AG04450 (cell line): ENCODE results near the gene GPRIN3. TPM values are rescaled to one million over a fixed set of nuclear protein-coding genes. Genes with fewer than 3 reads are reported as not detected.

ENCODE experiments used
- CTCF ChIA-PET: fragments of 300-600, 350-600 bp; formaldehyde crosslinking; extraction: SDS; loops from one replicate; lab custom pipeline; 2022; ENCODE audit warnings: antibody characterized with exemption, inconsistent platforms; lab: Charles Lee
- POLR2A ChIA-PET: fragments of 350-600 bp; formaldehyde crosslinking; extraction: SDS; loops from one replicate; lab custom pipeline; 2021; ENCODE audit warnings: antibody characterized with exemption, inconsistent platforms; lab: Yijun Ruan, JAX
- DNase-seq: peaks from one replicate; pipeline ENCODE4 v3.0.0-alpha.2; 2011; ENCODE audit warnings: low read depth, low spot score
- H3K27ac ChIP-seq: one replicate; pipeline ENCODE4 v1.5.1; 2012; ENCODE audit warnings: low read depth, low read length, control low read depth
- H3K27me3 ChIP-seq: one replicate; pipeline ENCODE4 v1.6.0; 2012; ENCODE audit warnings: low read length; ENCODE audit not compliant: control insufficient read depth, insufficient read depth
- H3K4me3 ChIP-seq: 2 replicates; pipeline ENCODE4 v1.5.1; 2011; ENCODE audit warnings: mild to moderate bottlenecking, low read depth, low read length, control low read depth
- H3K9me3 ChIP-seq: 2 replicates; pipeline ENCODE4 v1.5.1; 2012; ENCODE audit warnings: low read length; ENCODE audit not compliant: control insufficient read depth, insufficient read depth
- polyA plus RNA-seq: library from polyadenylated mRNA; depleted of rRNA; stranded (reverse); fragments of >200 nt; gene quantifications from 2 replicates; pipeline ENCODE4 v1.2.3, GENCODE V29; 2011
- TF ChIP-seq, protein P1 (sequence below): IDR thresholded peaks from 2 replicates; pipeline ENCODE4 v1.5.1; 2011; ENCODE audit warnings: low read depth, low read length, control low read depth, inconsistent platforms

The GPRIN3 gene
- polyA plus RNA-seq, 1 experiment, result 0.01 TPM

DNA sequence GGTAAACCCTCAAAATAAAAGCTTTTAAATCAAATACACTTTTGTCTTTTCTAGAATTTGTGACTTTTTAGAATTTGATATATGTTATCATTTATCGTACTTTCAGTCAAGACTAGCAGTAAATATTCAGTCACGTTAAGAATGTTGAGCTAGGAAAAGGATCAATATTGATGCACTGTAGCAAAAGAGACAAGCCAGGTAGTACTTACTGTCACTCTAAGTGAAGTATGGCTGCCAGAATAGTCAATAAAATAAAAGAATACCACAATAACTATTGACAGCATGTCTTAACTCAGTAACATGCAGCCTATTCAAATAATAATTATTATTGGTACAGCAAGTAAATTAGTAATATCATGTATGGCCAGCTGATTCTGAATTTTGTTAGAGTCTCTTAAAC is 43.6 kb upstream of the GPRIN3 start:
- no peak overlapping the region for H3K4me3 ChIP-seq
- H3K9me3 ChIP-seq, result no peaks in the 10 kb centered on the region
- TF ChIP-seq, protein P1, sequence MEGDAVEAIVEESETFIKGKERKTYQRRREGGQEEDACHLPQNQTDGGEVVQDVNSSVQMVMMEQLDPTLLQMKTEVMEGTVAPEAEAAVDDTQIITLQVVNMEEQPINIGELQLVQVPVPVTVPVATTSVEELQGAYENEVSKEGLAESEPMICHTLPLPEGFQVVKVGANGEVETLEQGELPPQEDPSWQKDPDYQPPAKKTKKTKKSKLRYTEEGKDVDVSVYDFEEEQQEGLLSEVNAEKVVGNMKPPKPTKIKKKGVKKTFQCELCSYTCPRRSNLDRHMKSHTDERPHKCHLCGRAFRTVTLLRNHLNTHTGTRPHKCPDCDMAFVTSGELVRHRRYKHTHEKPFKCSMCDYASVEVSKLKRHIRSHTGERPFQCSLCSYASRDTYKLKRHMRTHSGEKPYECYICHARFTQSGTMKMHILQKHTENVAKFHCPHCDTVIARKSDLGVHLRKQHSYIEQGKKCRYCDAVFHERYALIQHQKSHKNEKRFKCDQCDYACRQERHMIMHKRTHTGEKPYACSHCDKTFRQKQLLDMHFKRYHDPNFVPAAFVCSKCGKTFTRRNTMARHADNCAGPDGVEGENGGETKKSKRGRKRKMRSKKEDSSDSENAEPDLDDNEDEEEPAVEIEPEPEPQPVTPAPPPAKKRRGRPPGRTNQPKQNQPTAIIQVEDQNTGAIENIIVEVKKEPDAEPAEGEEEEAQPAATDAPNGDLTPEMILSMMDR, result no peak
- ChIA-PET CTCF (no interaction called here), POLR2A (no interaction called here)
- no peak overlapping the region for H3K27ac ChIP-seq
- no peaks in the 10 kb centered on the region for H3K27me3 ChIP-seq
- no peak for DNase-seq

DNA sequence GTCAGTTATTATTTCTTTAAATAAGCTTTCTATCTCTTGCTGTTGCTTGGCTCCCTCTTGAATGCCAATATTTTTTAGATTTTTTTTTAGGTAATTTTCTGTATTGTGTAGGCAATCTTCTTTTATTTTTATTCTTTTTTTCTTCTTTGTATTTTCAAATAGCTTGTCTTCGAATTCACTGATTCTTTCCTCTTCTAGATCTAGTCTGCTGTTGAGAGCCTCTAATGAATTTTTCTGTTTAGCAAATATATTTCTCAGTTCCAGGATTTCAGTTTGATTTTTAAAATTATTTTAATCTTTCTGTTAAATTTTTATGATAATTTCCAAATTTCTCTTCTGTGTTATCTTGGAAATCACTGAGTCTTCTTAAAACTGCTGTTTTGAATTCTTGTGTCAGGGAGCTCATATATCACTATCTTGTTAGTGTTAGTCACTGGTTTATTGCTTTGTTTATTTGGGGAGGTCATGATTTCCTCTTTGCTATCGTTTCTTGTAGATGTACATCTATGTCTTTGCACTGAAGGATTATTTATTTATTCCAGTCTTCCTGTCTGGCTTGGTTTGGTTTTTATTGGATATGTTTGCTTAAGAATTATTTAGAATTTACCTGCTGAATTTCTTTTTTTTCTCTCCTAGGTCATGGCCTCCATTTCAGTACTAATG is 39.9 kb upstream of the GPRIN3 start:
- H3K27me3 ChIP-seq, result no peaks in the 10 kb centered on the region
- no peak overlapping the region for H3K27ac ChIP-seq
- ChIA-PET POLR2A (no interaction called here), CTCF (no interaction called here)
- H3K9me3 ChIP-seq, result no peaks in the 10 kb centered on the region
- DNase-seq, result no peak
- H3K4me3 ChIP-seq, result no peak overlapping the region
- TF ChIP-seq, protein P1, result no peak

DNA sequence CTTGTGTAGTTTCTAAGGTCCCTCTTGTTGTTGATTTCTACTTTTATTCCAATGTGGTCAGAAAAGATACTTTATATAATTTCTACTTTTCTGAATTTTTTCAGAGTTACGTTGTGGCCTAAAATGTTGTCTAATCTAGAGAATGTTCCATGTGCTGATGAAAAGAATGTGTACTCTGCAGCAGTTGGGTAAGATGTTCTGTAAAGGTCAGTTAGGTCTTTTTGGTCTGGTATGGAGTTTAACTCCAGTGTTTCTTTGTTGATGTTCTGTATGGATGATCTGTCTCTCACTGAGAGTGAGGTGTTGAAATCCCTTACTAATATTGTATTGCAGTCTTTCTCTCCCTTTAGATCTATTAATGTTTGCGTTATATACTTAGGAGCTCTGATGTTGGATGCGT is 37.0 kb upstream of the GPRIN3 start:
- H3K9me3 ChIP-seq, result no peaks in the 10 kb centered on the region
- H3K27me3 ChIP-seq, result no peaks in the 10 kb centered on the region
- DNase-seq, result no peak
- H3K4me3 ChIP-seq, result no peak overlapping the region
- ChIA-PET POLR2A (no interaction called here), CTCF (no interaction called here)
- no peak overlapping the region for H3K27ac ChIP-seq
- TF ChIP-seq, protein P1, result no peak

DNA sequence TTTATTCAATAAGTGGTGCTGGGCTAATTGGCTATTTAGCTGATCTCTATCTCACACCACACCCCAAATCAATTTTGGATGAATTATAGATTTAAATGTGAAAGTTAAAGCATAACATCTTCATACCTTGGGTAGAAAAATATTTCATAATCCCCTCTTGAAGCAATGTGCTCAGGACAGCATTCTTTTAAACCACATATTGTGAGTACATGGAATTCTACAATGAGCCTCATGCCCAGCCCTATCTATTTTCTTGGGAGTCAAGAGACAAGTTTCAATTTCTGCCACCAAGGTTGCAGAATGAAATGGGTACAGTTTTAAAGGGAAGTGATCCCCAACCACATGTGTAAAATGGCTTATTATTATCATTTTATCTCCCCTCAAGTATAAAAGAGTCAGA is 30.6 kb upstream of the GPRIN3 start:
- ChIA-PET CTCF (no interaction called here), POLR2A (no interaction called here)
- DNase-seq, result no peak
- TF ChIP-seq, protein P1, result no peak
- no peaks in the 10 kb centered on the region for H3K27me3 ChIP-seq
- H3K4me3 ChIP-seq, result no peak overlapping the region
- no peaks in the 10 kb centered on the region for H3K9me3 ChIP-seq
- H3K27ac ChIP-seq, result no peak overlapping the region

DNA sequence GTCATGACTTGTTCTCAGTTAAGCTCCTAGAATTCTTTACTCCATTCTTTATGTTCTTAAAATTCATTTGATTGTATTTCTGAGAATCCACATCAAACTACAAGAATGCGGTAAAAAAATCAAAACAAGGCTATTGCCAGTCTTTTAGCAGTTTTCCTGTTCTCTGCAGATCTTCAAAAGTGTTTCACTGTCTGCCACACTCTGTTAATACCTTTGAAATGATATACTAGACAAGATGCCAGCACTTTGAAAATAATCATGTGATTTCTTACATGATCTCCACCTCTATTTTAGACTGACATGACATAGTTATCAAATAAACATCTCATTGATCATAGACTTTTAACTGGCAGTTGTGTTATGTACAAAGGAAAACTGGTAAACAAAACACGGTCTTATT is 30.1 kb upstream of the GPRIN3 start:
- Histone ChIP-seq H3K9me3 (no peaks in the 10 kb centered on the region), H3K27me3 (no peaks in the 10 kb centered on the region), H3K4me3 (no peak overlapping the region), H3K27ac (no peak overlapping the region)
- no peak for DNase-seq
- ChIA-PET CTCF (no interaction called here), POLR2A (no interaction called here)
- TF ChIP-seq, protein P1, result no peak
